Endodermal cell (in vitro differentiated cells): ENCODE results near the gene SCARB2. TPM values are rescaled to one million over a fixed set of nuclear protein-coding genes. Genes with fewer than 3 reads are reported as not detected.
A peak's percentile ranks its signal among the peaks of the same experiment; 100 is the strongest.

Experiments
- DNase-seq: peaks from one replicate; pipeline ENCODE4 v3.0.0-alpha.2; 2017
- H3K27ac ChIP-seq: 2 replicates; pipeline ENCODE4 v1.5.1; 2013; ENCODE audit warnings: mild to moderate bottlenecking, low read depth, low read length, moderate library complexity
- H3K27me3 ChIP-seq: 2 replicates; pipeline ENCODE4 v1.6.1; 2013; ENCODE audit warnings: mild to moderate bottlenecking, low read length, moderate library complexity; ENCODE audit not compliant: insufficient read depth, control insufficient read depth, poor library complexity, severe bottlenecking
- H3K36me3 ChIP-seq: 2 replicates; pipeline ENCODE4 v1.7.0; 2013; ENCODE audit warnings: mild to moderate bottlenecking, low read length, moderate library complexity; ENCODE audit not compliant: control insufficient read depth, insufficient read depth
- H3K4me1 ChIP-seq: one replicate; pipeline ENCODE4 v1.7.0; 2013; ENCODE audit warnings: low read length; ENCODE audit not compliant: control insufficient read depth, insufficient read depth
- H3K4me3 ChIP-seq: 2 replicates; pipeline ENCODE4 v1.5.1; 2013; ENCODE audit warnings: mild to moderate bottlenecking, low read length, moderate library complexity
- H3K9ac ChIP-seq: 2 replicates; pipeline ENCODE4 v1.6.1; 2013; ENCODE audit warnings: mild to moderate bottlenecking, low read length, moderate library complexity; ENCODE audit not compliant: poor library complexity, severe bottlenecking; ENCODE audit errors: extremely low read depth
- H3K9me3 ChIP-seq: 2 replicates; pipeline ENCODE4 v1.6.1; 2013; ENCODE audit warnings: mild to moderate bottlenecking, low read length, moderate library complexity; ENCODE audit not compliant: control insufficient read depth
- H3K27ac Mint-ChIP-seq: 2 replicates; pipeline ENCODE4 v1.8.0; 2020; ENCODE audit warnings: mixed read lengths
- H3K27me3 Mint-ChIP-seq: 2 replicates; pipeline ENCODE4 v1.8.0; 2021; ENCODE audit warnings: mild to moderate bottlenecking, mixed read lengths; ENCODE audit not compliant: insufficient read depth
- H3K36me3 Mint-ChIP-seq: 2 replicates; pipeline ENCODE4 v1.8.0; 2020; ENCODE audit warnings: low read depth, mixed read lengths
- H3K4me1 Mint-ChIP-seq: 2 replicates; pipeline ENCODE4 v1.8.0; 2020; ENCODE audit warnings: mixed read lengths
- H3K4me3 Mint-ChIP-seq: 2 replicates; pipeline ENCODE4 v1.8.0; 2020; ENCODE audit warnings: mild to moderate bottlenecking, moderate library complexity, mixed read lengths
- H3K9me3 Mint-ChIP-seq: 2 replicates; pipeline ENCODE4 v1.8.0; 2020; ENCODE audit warnings: mild to moderate bottlenecking, mixed read lengths
- WGBS, 2 experiments: methylation state at CpG; one replicate each; pipeline versions ENCODE4 v1.1.5 to v1.1.7; 2013; ENCODE audit warnings: missing lambda C conversion rate in 2 of 2, mixed read lengths in 1 of 2; ENCODE audit not compliant: insufficient coverage in 1 of 2, insufficient read length in 1 of 2; 5-methylcytosine and 5-hydroxymethylcytosine counted together
- total RNA-seq, 2 donors: library from RNA; stranded (reverse); fragmentation: NEBNext Ultra II Directional in 1 of 2; extraction: Animal tissue kit (Norgen Biotek cat#: 25700) in 1 of 2; gene quantifications; 2 replicates in 1 of 2; 3 replicates in 1 of 2; pipeline ENCODE4 v1.2.1, GENCODE V29; 2021
- TF ChIP-seq, protein P1 (sequence below): fragments of 200-600 bp; sonication (generic); conservative IDR thresholded peaks from 2 replicates; pipeline ENCODE4 v1.5.0; 2021; ENCODE audit warnings: antibody characterized with exemption, mild to moderate bottlenecking

The SCARB2 gene
- total RNA-seq, 2 donors from 2014 or later = 45.8 to 78.5 TPM

DNA sequence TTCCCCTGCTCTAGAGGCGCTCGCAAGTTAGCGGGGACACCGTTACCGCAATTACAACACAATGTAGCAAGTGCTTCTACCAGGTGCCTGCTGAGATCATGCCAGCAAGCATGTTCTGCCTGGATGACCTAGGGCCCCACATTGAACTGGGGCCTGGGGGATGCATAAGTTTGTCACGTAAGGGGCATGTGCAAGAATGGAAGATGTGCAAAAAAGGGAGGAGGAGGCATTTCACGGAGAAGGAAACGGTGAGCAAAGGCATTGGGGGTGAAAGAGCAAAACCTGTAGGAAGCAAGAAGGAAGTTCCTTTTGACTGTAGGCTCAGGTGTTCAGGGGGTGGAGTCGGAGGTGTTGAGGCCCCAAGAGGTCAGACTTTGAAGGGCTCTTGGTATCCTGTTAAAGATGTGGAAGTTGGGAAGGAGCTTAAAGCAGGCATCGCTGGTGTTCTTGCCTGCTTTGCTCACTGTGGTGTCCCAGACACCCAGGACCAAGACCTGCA lies 602 bp upstream of the SCARB2 start:
- no peaks in the 10 kb centered on the region for H3K9me3 Mint-ChIP-seq
- WGBS, 2 experiments = 33 to 34% methylated on average over 6 to 10 of the region's 10 CpGs

DNA sequence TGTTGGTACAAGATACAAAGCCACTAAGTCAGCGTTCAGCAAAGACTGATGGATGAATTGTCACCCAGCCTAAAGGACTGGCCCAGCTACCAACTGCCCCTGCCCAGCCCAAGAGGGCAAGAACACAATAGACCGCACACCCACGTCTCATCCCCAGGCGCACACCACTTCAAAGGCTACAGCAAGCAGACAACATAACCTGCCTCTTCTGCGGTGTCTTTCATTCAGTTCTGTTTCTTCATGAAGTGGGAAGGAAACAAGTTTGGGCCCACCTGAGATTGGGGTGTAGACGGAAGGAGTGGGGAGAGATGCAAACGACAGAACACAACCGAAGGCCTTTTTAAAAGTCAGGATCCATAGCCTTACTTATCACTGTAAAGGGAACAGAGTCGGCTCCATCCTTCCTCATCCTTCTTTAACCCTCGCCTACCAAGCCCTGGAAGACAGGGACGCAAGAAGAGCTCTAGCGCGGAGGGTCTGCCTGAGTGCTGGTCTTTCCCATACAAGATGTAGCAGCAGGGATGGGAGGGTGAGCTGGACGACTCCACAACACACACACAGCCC lies 691 bp downstream of the SCARB2 start:
- H3K4me3 Mint-ChIP-seq = peak overlapping the region; percentile 83
- Histone ChIP-seq H3K9me3 (no peaks in the 10 kb centered on the region), H3K36me3 (no peaks in the 10 kb centered on the region), H3K27ac (peak overlapping the region; percentile 87), H3K27me3 (no peaks in the 10 kb centered on the region), H3K4me1 (peaks cover 9% of the 10 kb centered on the region), H3K9ac (peak overlapping the region; percentile 62), H3K4me3 (peak overlapping the region; percentile 89)
- TF ChIP-seq, protein P1, sequence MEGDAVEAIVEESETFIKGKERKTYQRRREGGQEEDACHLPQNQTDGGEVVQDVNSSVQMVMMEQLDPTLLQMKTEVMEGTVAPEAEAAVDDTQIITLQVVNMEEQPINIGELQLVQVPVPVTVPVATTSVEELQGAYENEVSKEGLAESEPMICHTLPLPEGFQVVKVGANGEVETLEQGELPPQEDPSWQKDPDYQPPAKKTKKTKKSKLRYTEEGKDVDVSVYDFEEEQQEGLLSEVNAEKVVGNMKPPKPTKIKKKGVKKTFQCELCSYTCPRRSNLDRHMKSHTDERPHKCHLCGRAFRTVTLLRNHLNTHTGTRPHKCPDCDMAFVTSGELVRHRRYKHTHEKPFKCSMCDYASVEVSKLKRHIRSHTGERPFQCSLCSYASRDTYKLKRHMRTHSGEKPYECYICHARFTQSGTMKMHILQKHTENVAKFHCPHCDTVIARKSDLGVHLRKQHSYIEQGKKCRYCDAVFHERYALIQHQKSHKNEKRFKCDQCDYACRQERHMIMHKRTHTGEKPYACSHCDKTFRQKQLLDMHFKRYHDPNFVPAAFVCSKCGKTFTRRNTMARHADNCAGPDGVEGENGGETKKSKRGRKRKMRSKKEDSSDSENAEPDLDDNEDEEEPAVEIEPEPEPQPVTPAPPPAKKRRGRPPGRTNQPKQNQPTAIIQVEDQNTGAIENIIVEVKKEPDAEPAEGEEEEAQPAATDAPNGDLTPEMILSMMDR = no peak
- DNase-seq = no peak
- no peaks in the 10 kb centered on the region for H3K36me3 Mint-ChIP-seq
- peaks cover 42% of the 10 kb centered on the region for H3K4me1 Mint-ChIP-seq
- H3K9me3 Mint-ChIP-seq = no peaks in the 10 kb centered on the region
- H3K27me3 Mint-ChIP-seq = peaks cover 2% of the 10 kb centered on the region
- WGBS, 2 experiments = 31 to 42% methylated on average over 6 to 14 of the region's 14 CpGs
- peak overlapping the region; percentile 92 for H3K27ac Mint-ChIP-seq

More for the DNA sequence above, 602 bp upstream of the SCARB2 start:
- Histone ChIP-seq H3K27me3 (no peaks in the 10 kb centered on the region), H3K9me3 (no peaks in the 10 kb centered on the region), H3K36me3 (no peaks in the 10 kb centered on the region), H3K9ac (peak overlapping the region; percentile 62), H3K27ac (peak overlapping the region; percentile 87), H3K4me3 (peak overlapping the region; percentile 89), H3K4me1 (peaks cover 3% of the 10 kb centered on the region)
- TF ChIP-seq, protein P1 = peak; percentile 24
- H3K4me3 Mint-ChIP-seq = peak overlapping the region; percentile 83
- H3K4me1 Mint-ChIP-seq = peaks cover 33% of the 10 kb centered on the region
- peaks cover 2% of the 10 kb centered on the region for H3K27me3 Mint-ChIP-seq
- no peaks in the 10 kb centered on the region for H3K36me3 Mint-ChIP-seq
- H3K27ac Mint-ChIP-seq = peak overlapping the region; percentile 94
- no peak for DNase-seq

DNA sequence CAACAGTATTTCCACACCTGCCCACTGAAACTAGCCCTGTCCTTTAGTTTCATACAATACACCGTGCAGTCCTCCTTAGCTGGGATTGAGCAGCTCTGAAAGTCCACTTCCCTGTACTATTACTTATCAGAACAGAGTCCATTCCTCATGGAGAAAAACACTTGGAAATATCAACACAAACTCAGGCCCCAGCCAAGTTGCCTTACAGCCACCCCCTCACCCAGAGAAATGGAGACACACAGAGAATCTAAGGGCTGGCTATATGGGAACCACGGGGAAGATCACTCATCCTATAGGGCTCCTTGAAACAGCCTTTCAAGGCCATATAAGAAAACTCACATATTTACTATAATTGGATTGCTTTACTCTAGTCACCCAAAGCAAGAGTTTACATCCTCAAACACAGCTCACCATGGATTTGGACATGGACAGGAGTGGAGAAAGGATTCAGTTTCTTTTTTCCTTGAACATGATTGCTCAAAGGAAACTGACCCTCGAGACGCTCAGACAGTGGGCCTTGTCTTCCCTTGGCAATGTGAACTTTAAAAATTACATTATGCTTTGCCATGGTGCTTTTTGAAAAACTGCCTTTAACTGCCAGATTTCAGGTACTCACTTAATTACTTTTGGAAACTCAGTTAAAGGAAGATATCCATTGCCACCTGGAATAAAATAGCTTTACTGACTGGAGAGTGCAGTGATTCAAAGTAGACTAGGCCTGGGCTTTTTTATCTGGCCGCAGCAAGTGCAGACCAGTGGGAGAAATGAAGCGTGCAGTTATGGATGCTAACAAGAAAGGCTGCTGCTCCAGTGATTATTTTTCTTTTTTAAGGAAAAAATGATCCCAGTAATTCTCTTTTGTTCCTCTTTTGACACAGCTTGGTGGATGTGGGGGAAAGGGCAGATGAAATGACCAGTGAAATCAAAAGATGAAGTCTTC lies 1.6 kb downstream of the SCARB2 start:
- Histone ChIP-seq H3K9me3 (no peaks in the 10 kb centered on the region), H3K27me3 (no peaks in the 10 kb centered on the region), H3K4me3 (peak overlapping the region; percentile 89), H3K4me1 (peaks cover 9% of the 10 kb centered on the region), H3K9ac (no peak overlapping the region), H3K36me3 (no peaks in the 10 kb centered on the region), H3K27ac (peak overlapping the region; percentile 16)
- Mint-ChIP-seq H3K27ac (no peak overlapping the region), H3K27me3 (no peaks in the 10 kb centered on the region), H3K9me3 (no peaks in the 10 kb centered on the region), H3K36me3 (no peaks in the 10 kb centered on the region), H3K4me3 (peak overlapping the region; percentile 83), H3K4me1 (peaks cover 44% of the 10 kb centered on the region)
- TF ChIP-seq, protein P1 = no peak
- WGBS, 2 experiments = 95 to 100% methylated on average over 5 to 6 of the region's 6 CpGs
- no peak for DNase-seq
